ENCODE results near the gene BTG2. TPM values are rescaled to one million over a fixed set of nuclear protein-coding genes. Genes with fewer than 3 reads are reported as not detected.
"Not testable (repeated sequence)": the region's sequence is repeated elsewhere in the genome, so short reads cannot be mapped to it uniquely, and the experiment has no call there.

BTG2 gene
- total RNA-seq, 3 donors from 2014 or later, result 73.0 to 101 (median 80.5) TPM

DNA sequence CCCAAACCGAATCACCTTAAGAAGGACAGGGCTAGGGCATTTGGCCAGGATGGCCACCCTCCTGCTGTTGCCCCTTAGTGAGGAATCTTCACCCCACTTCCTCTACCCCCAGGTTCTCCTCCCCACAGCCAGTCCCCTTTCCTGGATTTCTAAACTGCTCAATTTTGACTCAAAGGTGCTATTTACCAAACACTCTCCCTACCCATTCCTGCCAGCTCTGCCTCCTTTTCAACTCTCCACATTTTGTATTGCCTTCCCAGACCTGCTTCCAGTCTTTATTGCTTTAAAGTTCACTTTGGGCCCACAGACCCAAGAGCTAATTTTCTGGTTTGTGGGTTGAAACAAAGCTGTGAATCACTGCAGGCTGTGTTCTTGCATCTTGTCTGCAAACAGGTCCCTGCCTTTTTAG lies 3.6 kb downstream of the BTG2 start:
- ATAC-seq, result no peak
- H3K4me3 Mint-ChIP-seq, result peak overlapping the region; percentile 99
- no peaks in the 10 kb centered on the region for H3K9me3 Mint-ChIP-seq
- H3K36me3 Mint-ChIP-seq (ENCODE audit: insufficient read depth), result peaks cover 51% of the 10 kb centered on the region
- no peak for DNase-seq
- H3K27me3 Mint-ChIP-seq (ENCODE audit: low read depth), result no peaks in the 10 kb centered on the region
- H3K4me1 Mint-ChIP-seq (ENCODE audit: low read depth), result peaks cover 56% of the 10 kb centered on the region

DNA sequence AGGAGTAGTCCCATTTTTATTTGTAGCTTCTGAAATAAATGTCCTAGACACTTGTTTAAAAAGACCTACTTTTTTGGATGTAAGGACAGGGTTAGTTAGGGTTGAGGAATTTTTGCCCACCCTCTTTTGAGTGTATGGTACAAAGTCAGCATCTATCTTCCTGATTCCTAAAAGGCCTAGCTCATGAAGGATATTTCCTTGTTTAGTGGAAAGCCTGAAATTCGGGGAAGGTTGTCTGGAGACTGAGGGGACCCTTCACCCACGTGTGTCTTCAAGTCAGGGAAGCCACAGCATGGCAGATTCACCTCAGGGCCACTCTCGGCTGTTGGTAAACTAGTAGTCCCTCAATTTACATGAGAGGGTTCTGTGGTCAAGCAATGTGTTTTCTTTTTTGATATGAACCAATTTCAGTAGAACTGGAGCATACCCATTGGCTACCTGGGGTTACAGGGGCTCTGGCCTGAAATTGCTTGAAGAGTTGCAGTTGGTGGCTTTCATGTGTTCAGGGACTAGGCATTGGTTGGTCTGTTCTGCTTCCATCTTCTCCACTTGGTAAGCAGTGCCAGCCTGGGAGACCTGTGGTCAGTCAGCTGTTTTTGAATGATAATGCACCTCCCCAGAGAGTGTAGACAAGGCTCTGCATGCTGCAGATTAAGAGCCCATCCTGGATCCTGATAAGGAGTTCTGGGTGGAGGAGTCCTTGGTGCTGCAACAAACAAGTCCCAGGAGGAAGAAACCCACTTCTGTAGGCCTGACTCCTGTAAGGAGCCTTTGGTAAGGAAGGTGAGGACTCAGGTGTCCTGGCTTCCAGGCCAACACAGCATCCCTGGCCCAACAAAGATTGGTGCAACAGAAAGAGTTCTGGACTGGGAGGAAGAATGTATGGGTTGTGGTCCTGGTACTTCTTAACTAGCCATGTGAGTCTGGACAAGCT lies 6.3 kb downstream of the BTG2 start:
- DNase-seq (no peak), ATAC-seq (no peak)
- Mint-ChIP-seq H3K27me3 (ENCODE audit: low read depth) (no peaks in the 10 kb centered on the region), H3K4me1 (ENCODE audit: low read depth) (peaks cover 48% of the 10 kb centered on the region), H3K4me3 (no peak overlapping the region), H3K9me3 (no peaks in the 10 kb centered on the region), H3K36me3 (ENCODE audit: insufficient read depth) (peaks cover 44% of the 10 kb centered on the region)

DNA sequence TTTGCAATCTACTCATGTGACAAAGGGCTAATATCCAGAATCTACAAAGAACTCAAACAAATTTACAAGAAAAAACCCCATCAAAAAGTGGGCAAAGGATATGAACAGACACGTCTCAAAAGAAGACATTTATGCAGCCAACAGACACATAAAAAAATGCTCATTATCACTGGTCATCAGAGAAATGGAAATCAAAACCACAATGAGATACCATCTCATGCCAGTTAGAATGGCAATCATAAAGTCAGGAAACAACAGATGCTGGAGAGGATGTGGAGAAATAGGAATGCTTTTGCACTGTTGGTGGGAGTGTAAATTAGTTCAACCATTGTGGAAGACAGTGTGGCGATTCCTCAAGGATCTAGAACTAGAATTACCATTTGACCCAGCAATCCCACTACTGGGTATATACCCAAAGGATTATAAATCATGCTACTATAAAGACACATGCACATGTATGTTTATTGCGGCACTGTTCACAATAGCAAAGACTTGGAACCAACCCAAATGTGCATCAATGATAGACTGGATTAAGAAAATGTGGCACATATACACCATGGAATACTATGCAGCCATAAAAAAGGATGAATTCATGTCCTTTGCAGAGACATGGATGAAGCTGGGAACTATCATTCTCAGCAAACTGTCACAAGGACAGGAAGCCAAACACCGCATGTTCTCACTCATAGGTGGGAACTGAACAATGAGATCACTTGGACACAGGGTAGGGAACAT lies 8.9 kb downstream of the BTG2 start:
- peaks cover 49% of the 10 kb centered on the region for H3K4me1 Mint-ChIP-seq (ENCODE audit: low read depth)
- not testable (repeated sequence) for H3K9me3 Mint-ChIP-seq; DNase-seq; H3K4me3 Mint-ChIP-seq; ATAC-seq; H3K27me3 Mint-ChIP-seq (ENCODE audit: low read depth)
- H3K36me3 Mint-ChIP-seq (ENCODE audit: insufficient read depth), result peaks cover 19% of the 10 kb centered on the region

DNA sequence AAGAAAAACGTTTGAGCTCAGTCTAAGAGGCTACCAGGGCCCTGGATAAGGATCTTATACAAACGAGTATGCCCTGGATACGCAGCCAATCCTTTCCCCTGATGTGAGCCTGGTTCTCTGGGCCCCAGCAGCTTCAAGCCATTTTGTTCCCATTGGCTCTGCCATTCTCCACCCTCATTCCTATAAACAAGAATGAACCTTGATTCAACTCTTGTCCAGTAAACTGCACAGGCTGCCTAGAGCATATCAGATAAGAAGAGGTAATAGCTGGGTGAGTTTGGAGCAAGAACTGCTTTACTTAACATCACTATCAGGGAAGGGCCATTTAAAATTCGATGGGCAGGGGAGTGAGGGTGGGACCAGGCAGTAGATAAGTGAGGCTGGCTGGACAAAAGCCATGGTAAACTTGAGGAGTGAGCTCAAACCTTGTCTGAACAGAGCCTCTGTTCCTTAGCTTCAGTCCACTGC lies 11.3 kb downstream of the BTG2 start:
- Mint-ChIP-seq H3K36me3 (ENCODE audit: insufficient read depth) (peaks cover 8% of the 10 kb centered on the region), H3K9me3 (no peaks in the 10 kb centered on the region), H3K27me3 (ENCODE audit: low read depth) (no peaks in the 10 kb centered on the region), H3K4me1 (ENCODE audit: low read depth) (peaks cover 49% of the 10 kb centered on the region), H3K4me3 (no peak overlapping the region)
- ATAC-seq (no peak), DNase-seq (no peak)

DNA sequence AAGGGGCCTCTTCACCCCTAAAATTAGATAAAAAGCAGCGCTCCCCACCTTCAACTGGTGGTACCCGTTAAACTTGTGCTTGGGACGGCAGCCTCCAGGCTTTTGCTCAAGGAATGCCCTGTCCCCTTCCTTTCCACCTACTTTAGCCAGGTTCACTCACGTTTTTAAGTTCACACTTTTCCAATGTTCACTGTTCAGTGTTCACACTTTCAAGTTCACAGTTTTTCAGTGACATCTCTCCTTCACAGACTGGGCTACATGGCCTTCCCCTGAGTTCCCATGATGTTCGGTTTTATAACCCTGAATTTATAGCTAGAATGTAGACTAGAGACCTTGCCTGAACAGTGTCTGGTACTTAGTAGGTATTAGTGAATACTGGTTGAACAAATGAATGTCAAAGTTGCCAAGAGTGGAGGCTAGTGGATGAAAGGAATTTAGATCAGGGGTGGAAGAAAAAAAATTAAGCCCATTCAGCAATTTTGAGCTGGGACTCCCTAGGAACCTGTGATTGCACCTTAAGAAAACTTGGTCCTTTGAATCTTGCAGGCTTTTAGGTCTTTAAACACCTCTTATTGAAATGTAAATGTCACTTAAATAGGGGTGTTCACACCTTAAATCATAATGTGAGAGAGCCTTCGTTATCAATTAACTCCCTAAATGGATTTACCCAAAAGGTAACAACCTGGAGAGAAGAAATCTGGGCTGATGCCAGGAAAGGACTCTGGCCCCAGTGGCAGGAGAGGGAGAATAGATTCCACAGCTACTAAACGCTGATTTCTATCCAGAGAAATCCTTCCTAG lies 12.3 kb downstream of the BTG2 start:
- Mint-ChIP-seq H3K4me3 (no peak overlapping the region), H3K4me1 (ENCODE audit: low read depth) (peaks cover 56% of the 10 kb centered on the region), H3K27me3 (ENCODE audit: low read depth) (no peaks in the 10 kb centered on the region), H3K36me3 (ENCODE audit: insufficient read depth) (peaks cover 8% of the 10 kb centered on the region), H3K9me3 (no peaks in the 10 kb centered on the region)
- ATAC-seq, result no peak
- no peak for DNase-seq

DNA sequence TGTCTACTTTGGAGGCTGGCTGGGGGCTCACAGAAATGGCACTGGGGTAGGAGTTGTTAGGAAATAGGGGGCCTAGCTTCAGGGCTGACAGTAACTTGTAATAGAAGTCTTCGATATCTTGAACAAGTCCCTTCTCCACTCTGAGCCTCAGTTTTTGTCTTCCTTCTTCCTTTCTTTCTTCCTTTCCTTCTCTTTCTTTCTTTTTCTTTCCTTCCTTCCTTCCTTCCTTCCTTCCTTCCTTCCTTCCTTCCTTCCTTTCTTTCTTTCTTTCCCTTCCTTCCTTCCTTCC lies 12.9 kb downstream of the BTG2 start:
- no peaks in the 10 kb centered on the region for H3K27me3 Mint-ChIP-seq (ENCODE audit: low read depth)
- no peaks in the 10 kb centered on the region for H3K9me3 Mint-ChIP-seq
- DNase-seq (no peak), ATAC-seq (no peak)
- no peak overlapping the region for H3K4me3 Mint-ChIP-seq
- H3K36me3 Mint-ChIP-seq (ENCODE audit: insufficient read depth), result peaks cover 8% of the 10 kb centered on the region
- H3K4me1 Mint-ChIP-seq (ENCODE audit: low read depth), result peaks cover 62% of the 10 kb centered on the region

DNA sequence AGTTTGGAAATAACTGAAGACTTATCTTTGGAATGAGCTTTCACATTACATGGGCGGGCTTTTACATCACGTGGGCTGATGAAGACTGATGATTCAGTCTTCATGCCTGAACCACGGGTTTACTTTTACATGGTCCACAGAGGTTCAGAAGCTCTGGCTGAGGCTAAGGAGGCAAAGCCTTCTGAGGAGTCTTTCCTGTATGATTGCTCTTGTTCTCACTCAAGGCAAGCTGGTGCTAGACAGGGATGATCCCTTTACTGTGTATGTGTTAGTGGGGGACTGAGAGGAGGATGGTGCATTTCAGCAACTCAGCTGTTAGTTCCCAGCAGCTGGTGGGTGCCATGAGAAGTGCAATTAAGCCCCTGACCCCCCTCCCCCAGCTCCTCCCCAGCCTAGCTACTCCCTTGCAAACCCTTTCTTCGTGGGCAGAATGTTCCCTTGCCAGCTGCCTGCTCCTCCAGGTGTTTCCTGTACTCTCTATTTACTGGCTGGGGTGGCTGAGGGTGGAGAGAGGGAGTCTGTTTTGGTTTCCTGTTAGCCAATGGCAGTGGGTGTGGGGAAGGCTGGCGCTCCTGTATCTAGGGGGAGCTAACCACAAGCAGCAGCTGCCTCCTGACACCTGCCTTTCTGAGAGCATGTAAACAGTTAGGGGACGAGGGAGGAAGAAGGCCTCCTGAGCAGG lies 15.4 kb downstream of the BTG2 start:
- ATAC-seq (peak; percentile 50 to 55), DNase-seq (peak; percentile 39)
- Mint-ChIP-seq H3K4me1 (ENCODE audit: low read depth) (peaks cover 85% of the 10 kb centered on the region), H3K27me3 (ENCODE audit: low read depth) (no peaks in the 10 kb centered on the region), H3K36me3 (ENCODE audit: insufficient read depth) (no peaks in the 10 kb centered on the region), H3K9me3 (no peaks in the 10 kb centered on the region), H3K4me3 (peak overlapping the region; percentile 33)

DNA sequence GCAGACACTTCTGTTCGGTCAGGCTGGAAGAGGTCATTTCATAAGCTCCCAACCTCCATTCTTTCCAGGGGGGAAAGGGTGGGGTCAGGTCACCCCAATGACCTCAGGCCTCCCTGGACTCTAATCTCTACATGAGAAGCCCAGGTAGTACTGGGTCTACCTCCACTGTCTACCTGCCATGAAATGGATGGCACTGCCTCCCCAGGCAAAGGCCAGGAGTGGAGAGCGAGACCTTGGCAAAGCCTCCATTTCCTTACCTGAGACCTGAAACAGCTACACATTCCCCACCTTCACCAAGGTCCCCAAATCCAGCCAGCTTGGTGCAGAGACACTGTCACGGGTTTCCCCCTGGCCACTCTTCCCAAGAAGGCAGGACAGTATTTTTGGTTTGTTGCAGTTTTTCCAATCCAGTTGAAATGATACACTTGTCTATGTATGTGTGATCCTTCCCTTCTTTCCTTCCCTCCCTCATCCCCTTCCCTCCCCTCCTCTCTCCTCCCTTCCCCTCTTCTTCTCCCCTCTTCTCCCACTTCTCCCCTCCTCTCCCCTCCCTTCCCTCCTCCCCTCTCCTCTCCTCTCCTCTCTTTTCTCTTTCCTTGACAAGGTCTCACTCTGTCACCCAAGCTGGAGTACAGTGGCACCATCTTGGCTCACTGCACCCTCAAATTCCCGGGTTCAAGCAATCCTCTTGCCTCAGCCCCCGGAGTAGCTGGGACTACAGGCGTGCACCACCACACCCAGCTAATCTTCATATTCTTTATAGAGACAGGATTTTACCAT lies 16.1 kb downstream of the BTG2 start:
- no peak for ATAC-seq
- H3K4me1 Mint-ChIP-seq (ENCODE audit: low read depth), result peaks cover 90% of the 10 kb centered on the region
- peak overlapping the region; percentile 33 for H3K4me3 Mint-ChIP-seq
- H3K27me3 Mint-ChIP-seq (ENCODE audit: low read depth), result no peaks in the 10 kb centered on the region
- no peaks in the 10 kb centered on the region for H3K36me3 Mint-ChIP-seq (ENCODE audit: insufficient read depth)
- H3K9me3 Mint-ChIP-seq, result no peaks in the 10 kb centered on the region
- DNase-seq, result no peak

DNA sequence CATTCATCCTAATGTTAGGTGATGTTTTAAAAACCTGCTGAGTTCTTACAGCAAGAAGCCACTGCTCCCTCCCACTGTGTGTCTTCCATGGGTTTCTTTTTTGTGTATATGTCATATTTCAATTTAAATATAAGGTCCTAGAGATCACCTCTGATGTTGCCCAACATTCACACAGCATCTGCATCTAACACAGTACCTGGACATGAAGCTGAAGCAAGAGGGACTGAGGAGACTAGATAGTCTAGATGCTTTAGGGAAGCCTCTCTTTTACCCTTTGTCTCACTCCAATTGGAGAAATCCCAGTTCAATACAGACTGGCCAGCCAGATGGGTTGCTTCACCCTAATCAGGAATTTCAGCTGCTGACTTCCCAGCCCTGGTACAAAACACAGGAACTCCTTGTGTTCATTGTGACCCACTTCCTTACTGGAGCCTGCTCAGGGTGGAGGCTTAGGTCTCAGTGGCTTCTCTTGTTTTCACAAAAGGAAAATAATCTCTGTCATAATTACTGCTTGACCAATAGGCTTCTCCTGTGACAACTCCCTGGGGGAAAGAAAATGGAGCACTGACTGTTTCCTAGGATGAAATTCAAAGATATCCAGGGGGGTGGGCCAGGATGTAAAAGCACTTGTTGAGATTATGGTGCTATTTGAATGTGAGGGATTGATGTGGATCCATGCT lies 17.3 kb downstream of the BTG2 start:
- Mint-ChIP-seq H3K9me3 (no peaks in the 10 kb centered on the region), H3K36me3 (ENCODE audit: insufficient read depth) (no peaks in the 10 kb centered on the region), H3K4me3 (no peak overlapping the region), H3K27me3 (ENCODE audit: low read depth) (no peaks in the 10 kb centered on the region), H3K4me1 (ENCODE audit: low read depth) (peaks cover 90% of the 10 kb centered on the region)
- no peak for ATAC-seq
- DNase-seq, result no peak

DNA sequence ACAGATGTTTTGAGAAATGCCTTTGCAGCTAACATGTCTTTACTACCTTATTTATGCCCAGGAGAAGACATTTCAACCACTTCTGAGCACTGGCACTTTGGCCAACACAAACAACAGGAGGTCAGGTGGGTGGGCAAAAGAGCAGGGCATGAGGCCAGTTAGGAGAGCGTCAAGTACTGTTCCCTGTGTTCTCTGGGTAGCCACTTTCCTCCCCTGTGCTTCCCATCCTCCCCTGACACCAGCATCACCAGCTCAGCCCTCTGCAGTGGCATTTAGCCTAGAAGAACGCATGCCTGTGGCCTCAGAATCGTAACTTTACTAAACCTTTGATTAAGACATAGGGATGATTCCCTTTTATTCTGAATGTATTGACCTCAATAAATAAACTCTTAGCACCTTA lies 18.3 kb downstream of the BTG2 start:
- no peak for ATAC-seq
- no peaks in the 10 kb centered on the region for H3K36me3 Mint-ChIP-seq (ENCODE audit: insufficient read depth)
- no peak for DNase-seq
- H3K4me3 Mint-ChIP-seq, result peak overlapping the region; percentile 71
- no peaks in the 10 kb centered on the region for H3K27me3 Mint-ChIP-seq (ENCODE audit: low read depth)
- H3K4me1 Mint-ChIP-seq (ENCODE audit: low read depth), result peaks cover 93% of the 10 kb centered on the region
- no peaks in the 10 kb centered on the region for H3K9me3 Mint-ChIP-seq

DNA sequence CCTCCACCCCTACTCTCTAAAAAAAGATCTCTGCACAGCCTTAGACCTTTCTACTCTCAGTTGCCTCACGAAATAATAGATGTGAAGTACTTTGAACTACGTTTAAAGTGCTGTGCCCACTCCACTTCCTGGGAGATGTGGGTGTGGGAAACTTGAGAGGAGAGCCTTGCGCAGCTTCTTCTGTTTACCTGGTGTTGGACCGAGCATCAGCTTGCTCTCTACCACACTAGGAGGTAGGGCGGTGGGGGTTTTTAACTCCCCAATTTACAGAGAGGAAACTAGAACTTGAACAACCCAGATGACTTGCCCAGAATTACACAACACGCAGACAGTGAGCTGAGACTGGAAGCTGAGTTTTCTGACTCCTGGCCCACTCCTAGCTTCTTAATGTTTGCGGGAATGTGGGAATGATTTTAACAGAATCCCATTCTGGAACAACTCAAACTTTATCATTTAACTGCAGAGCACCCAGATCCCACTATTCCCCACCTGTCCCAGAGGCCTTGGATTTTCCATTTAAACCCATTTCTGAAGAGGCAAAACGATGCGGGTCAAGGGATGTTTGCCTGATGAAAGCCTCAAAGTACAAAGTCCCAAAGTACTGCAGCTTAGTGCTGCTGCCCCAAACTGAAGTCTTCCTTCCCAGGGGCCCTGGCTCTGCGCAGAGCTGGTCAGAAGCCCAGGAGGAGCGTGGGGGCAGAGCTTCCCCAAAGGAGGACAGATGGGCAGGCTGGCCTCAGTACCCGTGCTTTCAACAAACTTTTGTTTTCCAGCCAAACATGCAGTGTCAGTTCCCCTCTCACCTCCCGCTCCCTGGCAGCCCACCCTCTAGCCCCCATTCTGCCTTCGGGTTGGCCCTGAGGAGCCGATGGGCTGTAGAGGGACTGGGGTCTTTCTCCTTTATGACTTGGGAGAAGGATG lies 19.0 kb downstream of the BTG2 start:
- H3K27me3 Mint-ChIP-seq (ENCODE audit: low read depth), result no peaks in the 10 kb centered on the region
- peak; percentile 6 to 9 for ATAC-seq
- H3K9me3 Mint-ChIP-seq, result no peaks in the 10 kb centered on the region
- H3K4me3 Mint-ChIP-seq, result peak overlapping the region; percentile 71
- peak; percentile 28 for DNase-seq
- no peaks in the 10 kb centered on the region for H3K36me3 Mint-ChIP-seq (ENCODE audit: insufficient read depth)
- peaks cover 89% of the 10 kb centered on the region for H3K4me1 Mint-ChIP-seq (ENCODE audit: low read depth)

DNA sequence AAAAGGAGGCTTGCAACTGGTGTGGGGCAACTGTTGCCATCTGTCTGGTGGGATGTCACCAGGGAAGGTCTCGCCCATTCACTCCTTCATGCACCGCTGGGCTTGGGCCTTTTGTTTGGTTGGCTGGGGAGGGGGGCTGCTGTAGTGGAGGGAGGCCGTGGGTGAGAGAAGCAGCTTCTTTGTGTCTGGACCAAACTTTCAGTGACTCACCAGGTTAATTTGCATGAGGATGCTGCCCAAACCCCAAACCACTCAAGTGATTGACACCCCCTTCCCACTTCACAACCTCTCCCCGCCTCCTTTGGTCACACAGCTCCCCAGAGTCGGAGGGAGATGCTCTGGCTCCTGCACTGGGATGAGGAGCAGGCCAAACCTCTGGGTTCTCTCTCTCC lies 19.7 kb downstream of the BTG2 start:
- no peaks in the 10 kb centered on the region for H3K36me3 Mint-ChIP-seq (ENCODE audit: insufficient read depth)
- no peaks in the 10 kb centered on the region for H3K9me3 Mint-ChIP-seq
- ATAC-seq (peak; percentile 21 to 27), DNase-seq (peak; percentile 37)
- H3K4me1 Mint-ChIP-seq (ENCODE audit: low read depth), result peaks cover 84% of the 10 kb centered on the region
- H3K4me3 Mint-ChIP-seq, result peak overlapping the region; percentile 42
- H3K27me3 Mint-ChIP-seq (ENCODE audit: low read depth), result no peaks in the 10 kb centered on the region

Measured in activated T-cell treated with anti-CD3 and anti-CD28 coated beads, Interleukin-2, amount 50 U/mL, for 4 hours (primary cell).